ENCODE data around the gene KLHL28.

KLHL28 gene

GRCh38 chr14:44960646-44961045 lies 1.1 kb downstream of the KLHL28 start:
- DNase-seq (ENCODE audit: low read depth) = no peak

- no peak for DNase-seq (ENCODE audit: low read depth)
Measured at GRCh38 chr14:44960146-44960545, 1.6 kb downstream of the KLHL28 start.

GRCh38 chr14:44959538-44959937 lies 2.2 kb downstream of the KLHL28 start:
- no peak for DNase-seq (ENCODE audit: low read depth)

- no peak for DNase-seq (ENCODE audit: low read depth)
Measured at GRCh38 chr14:44956866-44957265, 4.9 kb downstream of the KLHL28 start.

GRCh38 chr14:44955528-44955927 lies 6.2 kb downstream of the KLHL28 start:
- no peak for DNase-seq (ENCODE audit: low read depth)

- DNase-seq (ENCODE audit: low read depth) = no peak
Measured at GRCh38 chr14:44954750-44955149, 7.0 kb downstream of the KLHL28 start.

GRCh38 chr14:44952391-44953110 lies 9.2 kb downstream of the KLHL28 start:
- DNase-seq (ENCODE audit: low read depth) = no peak

GRCh38 chr14:44951051-44951450 lies 10.7 kb downstream of the KLHL28 start:
- no peak for DNase-seq (ENCODE audit: low read depth)

- DNase-seq (ENCODE audit: low read depth) = no peak
Measured at GRCh38 chr14:44945264-44945663, 16.5 kb downstream of the KLHL28 start.

GRCh38 chr14:44944107-44944506 lies 17.6 kb downstream of the KLHL28 start:
- no peak for DNase-seq (ENCODE audit: low read depth)

GRCh38 chr14:44942436-44942835 lies 19.3 kb downstream of the KLHL28 start:
- no peak for DNase-seq (ENCODE audit: low read depth)

- DNase-seq (ENCODE audit: low read depth) = no peak
Measured at GRCh38 chr14:44941591-44941990, 20.2 kb downstream of the KLHL28 start.

GRCh38 chr14:44940944-44941343 lies 20.8 kb downstream of the KLHL28 start:
- DNase-seq (ENCODE audit: low read depth) = no peak

- DNase-seq (ENCODE audit: low read depth) = no peak
Measured at GRCh38 chr14:44940211-44940610, 21.5 kb downstream of the KLHL28 start.

- no peak for DNase-seq (ENCODE audit: low read depth)
Measured at GRCh38 chr14:44937547-44937946, 24.2 kb downstream of the KLHL28 start.

- DNase-seq (ENCODE audit: low read depth) = no peak
Measured at GRCh38 chr14:44935155-44935554, 26.6 kb downstream of the KLHL28 start.

GRCh38 chr14:44928793-44929192 lies 33.0 kb downstream of the KLHL28 start:
- no peak for DNase-seq (ENCODE audit: low read depth)

GRCh38 chr14:44914849-44915248 lies 46.9 kb downstream of the KLHL28 start:
- DNase-seq (ENCODE audit: low read depth) = no peak

GRCh38 chr14:44912041-44912869 lies 49.5 kb downstream of the KLHL28 start:
- DNase-seq (ENCODE audit: low read depth) = no peak

GRCh38 chr14:44910821-44911220 lies 50.9 kb downstream of the KLHL28 start:
- DNase-seq (ENCODE audit: low read depth) = no peak

- no peak for DNase-seq (ENCODE audit: low read depth)
Measured at GRCh38 chr14:44901696-44902095, 60.1 kb downstream of the KLHL28 start.

- DNase-seq (ENCODE audit: low read depth) = no peak
Measured at GRCh38 chr14:44898551-44898950, 63.2 kb downstream of the KLHL28 start.

- DNase-seq (ENCODE audit: low read depth) = no peak
Measured at GRCh38 chr14:44897845-44898151, 63.9 kb downstream of the KLHL28 start.
